Activated effector memory CD4-positive, alpha-beta T cell treated with anti-CD3 and anti-CD28 coated beads, Interleukin-2, amount 50 U/mL, for 16 hours (primary cell): ENCODE results near the gene NDUFB1.

ENCODE experiments used
- DNase-seq: peaks from one replicate; pipeline ENCODE4 v3.0.0-alpha.2; 2020

Gene NDUFB1

DNA sequence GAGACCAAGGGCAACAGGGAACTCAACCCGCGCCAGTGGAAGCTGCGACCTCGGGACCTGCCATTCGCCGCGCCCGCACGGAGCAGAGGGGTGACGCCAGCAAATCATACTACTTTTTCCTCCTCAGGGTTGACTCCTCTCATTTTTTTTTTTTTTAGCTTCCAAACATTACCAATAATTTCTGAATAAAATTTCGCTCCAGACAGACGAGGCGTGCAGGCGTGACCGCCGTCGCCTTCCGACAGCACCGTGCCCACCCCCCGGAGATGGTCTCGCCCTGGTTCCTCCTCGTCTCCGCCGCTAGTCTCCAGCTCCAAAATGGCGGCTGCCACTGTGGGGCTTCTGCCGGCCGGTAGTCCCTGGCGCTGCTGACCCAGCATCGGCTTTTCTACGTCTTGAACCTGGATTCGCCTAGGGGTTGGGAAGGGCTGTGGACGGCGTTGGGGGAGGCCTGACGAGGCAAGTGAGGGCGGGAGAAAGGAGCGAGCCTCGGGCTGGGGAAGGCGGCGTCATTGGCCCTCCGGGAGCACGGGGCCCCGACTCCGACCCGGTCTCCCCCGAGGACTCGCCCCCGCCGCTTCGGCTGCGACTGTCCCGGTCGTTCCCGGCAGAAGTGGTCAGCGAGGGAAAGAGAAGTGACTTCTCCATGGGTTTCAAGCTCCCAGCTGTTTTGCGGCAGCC lies at the start of gene NDUFB1, which contains the start of gene CPSF2:
Gene NDUFB1, minus strand, starts transcription at position 37 of the 681 bp plus-strand sequence. CDS start 4,069 bp downstream, outside the sequence.
Gene CPSF2, plus strand, starts transcription at position 300 of the 681 bp plus-strand sequence. CDS start 9,016 bp downstream, outside the sequence.
- peak; percentile 95 for DNase-seq

DNA sequence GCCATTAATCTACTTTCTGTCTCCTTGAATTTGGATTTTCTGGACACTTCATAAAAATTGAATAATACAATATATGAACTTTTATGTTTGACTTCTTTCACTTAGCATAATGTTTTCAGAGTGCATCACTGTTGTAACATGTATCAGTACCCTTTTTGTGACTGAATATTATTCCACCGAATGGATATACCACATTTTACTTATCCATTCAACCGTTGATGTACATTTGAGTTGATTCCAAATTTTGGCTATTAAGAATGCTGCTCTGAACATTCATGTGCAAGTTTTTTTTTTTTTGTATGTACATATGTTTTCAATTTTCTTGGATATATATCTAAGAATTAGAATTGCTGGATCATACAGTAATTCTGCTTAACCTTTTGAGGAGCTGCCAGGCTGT lies 43.5 kb upstream of the NDUFB1 start:
- DNase-seq: no peak

DNA sequence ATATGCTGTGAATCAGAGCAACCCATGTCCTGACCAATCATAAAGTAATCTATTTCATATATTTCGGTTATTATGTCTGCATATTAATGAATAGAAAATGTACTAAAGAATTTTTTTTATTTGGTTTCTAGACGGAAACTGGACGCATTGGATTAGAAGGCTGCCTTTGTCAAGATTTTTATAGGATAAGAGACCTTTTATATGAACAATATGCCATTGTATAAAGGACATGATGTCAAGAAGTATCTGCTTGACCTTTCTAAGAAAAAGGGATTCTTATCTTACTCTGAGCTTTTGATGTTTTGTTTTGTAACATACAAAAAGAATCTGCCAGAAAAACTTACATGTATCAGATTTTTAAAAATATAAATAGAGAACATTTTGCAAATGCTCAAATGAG lies 40.0 kb upstream of the NDUFB1 start:
- no peak for DNase-seq

DNA sequence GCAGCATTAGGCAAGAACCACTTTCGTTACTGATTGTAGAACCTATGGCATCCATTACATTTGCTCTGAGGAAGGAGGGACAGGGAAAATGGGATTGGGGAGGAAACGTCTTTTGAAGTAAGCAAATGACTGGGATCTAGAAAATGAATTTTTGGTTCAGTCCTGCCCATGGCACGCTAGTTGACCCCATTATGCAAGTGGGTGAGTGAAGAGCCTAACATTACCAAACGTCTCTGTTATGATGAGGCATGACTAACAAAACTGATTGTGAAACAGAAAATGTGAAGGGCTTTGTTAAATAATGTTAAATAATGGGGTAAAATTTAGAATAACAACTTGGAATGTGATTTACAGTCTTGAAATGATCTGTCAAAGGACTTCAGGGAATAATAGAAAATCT lies 39.1 kb upstream of the NDUFB1 start:
- no peak for DNase-seq

DNA sequence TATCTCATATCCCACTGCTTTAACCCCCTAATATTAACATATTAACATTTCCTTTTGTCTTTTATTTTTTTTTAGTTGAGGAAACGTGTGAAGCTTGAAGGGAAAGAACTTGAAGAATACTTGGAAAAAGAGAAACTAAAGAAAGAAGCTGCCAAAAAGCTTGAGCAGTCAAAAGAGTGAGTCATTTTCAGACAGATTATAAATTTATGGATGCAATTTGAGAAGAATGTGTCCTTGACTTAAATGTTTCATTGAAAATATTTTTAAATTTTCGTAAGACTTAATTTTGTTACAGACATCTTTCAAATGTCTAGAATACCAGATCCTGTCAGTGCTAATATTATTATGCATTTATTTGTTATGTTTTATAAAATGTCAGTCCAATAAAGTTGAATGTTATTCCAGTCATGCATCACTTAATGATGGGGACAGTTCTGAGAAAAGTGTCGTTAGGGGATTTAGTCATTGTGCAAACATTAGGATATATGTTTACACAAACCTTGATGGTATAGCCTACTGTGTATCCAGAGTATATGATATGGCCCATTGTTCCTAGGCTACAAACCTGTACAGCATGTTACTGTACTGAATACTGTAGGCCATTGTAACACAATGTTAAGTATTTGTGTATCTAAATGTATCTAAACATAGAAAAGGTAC lies 32.9 kb upstream of the NDUFB1 start:
- no peak for DNase-seq

DNA sequence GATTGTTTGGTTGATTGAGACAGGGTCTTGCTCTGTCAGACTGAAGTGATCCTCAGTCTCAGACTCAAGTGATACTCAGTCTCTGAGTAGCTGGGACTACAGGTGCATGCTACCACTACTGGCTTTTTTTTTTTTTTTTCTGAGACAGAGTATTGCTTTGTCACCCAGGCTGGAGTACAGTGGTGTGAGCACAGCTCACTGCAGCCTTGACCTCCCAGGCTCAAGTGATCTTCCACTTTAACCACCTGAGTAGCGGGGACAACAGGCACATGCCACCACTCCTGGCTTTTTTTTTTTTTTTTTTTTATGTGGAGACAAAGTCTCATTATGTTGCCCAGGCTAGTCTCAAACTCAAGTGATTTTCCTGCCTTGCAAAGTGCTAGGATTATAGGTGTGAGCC lies 32.1 kb upstream of the NDUFB1 start:
- no peak for DNase-seq

DNA sequence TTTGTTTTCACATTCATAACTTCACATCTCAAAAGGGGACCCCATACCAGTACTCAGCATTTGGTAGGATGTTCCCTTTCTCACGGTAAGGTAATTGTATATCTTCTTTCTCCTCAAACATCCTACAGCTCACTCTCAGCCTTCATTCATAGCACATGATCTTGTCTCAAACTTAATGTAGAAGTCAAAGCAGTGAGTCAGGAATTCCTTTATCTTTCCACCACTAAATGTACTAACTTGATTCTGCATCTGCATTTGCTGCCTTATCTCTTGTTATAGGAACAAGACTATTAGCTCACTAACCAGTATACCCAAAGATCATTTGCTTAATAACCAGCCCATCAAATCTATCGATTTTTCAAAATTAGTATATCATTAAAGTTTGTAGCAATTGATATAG lies 23.2 kb upstream of the NDUFB1 start:
- no peak for DNase-seq

DNA sequence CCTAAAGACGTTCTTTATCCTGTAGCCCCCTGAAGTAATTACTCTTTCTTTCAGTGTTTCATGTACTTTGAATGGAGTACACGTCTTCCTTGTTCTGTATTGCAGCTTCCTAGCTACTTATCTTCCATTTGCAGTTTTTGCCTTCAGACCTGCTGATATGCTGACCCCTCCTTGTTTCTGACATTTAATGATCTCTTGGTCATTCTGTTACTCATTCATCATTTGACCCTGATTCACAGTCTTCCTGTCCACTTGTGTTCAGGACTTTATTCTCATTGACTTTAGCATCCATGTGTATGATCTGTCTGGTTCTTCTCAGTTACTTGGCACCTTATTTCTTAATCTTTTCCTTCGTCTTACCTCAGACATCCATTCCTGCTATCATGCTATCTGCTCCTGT lies 22.5 kb upstream of the NDUFB1 start:
- DNase-seq: no peak

DNA sequence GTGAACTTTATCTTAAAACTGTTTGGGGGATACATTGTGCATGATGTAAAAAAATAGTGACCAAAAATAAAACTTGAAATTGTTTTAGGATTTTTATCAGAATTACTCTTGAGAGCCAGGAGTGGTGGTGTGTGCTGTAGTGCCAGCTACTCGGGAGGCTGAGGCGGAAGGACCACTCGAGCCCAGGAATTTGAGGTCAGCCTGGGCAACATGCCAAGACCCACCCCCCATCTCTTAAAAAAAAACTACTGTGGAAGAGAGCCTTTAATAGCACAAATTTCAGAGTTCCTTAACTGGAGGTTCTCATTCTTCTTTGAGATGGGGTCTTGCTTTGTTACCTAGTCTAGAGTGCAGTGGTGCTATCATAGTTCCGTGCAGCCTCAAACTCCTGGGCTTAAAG lies 21.8 kb upstream of the NDUFB1 start:
- no peak for DNase-seq

DNA sequence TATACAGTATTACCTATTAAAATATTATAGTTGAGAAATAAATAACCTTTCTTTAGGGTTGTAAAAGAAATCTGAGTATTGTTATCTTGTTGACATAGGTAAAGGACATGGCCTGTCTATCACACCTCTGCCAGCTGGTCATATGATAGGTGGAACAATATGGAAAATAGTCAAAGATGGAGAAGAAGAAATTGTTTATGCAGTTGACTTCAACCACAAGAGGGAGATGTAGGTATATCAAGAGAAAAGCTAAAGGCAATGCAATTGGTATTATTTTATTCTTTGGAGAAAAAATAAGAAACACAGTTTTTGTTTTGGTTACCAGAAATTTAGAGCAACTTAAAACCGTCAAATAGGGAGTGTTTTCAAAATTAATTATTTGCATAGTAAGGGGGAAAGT lies 13.8 kb upstream of the NDUFB1 start:
- no peak for DNase-seq

DNA sequence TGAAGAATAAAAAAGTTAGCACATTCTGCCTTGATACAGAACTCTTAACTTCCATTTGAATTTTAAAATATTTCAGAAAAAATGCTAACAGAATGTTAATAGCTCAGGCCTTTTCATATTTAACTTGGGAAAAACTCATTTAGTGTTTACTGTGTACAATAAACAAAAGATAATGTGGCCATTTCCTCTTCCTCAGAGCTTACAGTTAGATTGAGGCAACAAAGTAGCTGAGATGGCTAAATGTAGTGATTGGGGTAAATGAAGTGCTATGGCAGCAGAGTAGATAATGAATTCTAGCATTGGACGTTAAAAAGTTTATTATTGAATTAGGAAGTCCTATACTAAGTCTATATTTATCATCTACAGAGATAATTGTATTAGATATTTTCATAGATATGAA lies 12.9 kb upstream of the NDUFB1 start:
- no peak for DNase-seq

DNA sequence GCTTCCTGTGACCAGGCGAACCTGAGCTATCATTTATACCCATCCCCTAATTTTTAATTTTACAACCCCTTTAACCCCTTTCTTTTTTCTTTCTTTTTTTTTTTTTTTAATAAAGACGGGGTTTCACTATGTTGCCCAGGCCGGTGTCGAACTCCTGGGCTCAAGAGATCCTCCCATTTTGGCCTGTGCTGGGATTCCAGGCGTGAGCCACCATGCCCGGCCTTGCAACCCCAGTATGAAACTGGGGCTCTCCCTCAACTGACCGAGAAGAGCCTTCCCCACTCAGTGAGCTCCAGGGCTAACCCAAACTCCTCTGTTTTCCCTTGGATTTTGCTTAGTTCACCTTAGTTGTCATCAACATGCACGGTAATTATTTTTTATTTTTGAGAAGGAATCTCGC lies 1.3 kb upstream of the NDUFB1 start:
- DNase-seq: no peak

DNA sequence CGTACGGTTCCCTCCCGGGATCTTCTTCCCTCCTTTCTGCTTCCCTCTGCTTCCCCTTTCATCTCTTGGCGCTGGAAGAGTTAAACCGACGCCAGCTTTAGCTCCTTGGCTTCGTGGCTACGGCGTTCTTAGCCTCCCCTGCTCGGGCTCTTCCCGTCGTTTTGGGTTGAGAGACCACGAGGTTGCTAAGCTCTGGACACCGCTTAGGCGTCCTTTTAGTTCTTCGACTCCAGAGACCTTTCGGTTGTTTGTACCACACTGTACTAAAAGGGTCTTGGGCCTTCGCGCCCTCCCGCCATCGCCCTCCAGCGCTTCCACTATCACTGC lies 808 bp upstream of the NDUFB1 start:
- DNase-seq: no peak

DNA sequence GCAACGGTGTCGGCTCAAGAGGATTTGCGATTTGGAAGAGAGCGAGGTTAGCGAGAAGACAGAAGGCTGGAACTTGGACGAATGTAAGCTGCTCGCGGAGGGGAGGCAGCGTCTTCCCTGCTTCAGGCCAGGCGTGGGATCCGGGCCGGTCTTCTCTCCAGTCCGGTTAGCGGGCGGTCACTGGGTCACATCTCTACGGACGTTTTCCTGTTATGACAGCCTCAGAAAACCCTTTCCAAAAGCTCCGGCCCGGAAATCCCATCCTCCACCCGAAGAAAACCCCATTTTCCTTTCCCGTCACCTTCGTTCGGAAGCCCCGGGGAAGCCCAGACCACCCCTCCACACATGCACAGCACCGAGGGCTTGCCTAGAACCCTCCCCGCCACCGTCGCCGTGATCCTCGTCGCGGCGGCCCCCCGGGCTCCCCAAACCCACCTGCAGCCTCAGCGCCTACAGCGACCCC lies 268 bp downstream of the NDUFB1 start:
- no peak for DNase-seq

DNA sequence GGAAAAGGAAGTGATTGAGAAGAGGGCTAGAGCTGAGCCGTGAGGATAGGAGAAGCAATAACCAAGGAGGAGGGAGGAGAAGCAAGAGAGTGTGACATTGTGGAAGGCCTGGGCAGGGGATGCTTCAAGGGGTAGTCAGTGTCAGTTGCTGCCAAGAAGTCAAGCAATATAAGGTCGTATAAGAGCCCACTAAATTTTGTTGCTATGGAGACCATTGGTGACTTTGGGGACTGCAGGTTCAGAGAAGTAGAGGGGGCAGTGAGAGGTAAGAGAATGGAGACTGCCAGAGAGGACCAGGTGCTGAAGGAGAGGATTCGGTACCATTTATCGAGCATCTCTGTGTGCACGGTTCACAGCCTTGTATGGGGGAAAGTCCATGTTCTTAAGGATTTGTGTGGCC lies 12.0 kb downstream of the NDUFB1 start:
- DNase-seq: no peak

DNA sequence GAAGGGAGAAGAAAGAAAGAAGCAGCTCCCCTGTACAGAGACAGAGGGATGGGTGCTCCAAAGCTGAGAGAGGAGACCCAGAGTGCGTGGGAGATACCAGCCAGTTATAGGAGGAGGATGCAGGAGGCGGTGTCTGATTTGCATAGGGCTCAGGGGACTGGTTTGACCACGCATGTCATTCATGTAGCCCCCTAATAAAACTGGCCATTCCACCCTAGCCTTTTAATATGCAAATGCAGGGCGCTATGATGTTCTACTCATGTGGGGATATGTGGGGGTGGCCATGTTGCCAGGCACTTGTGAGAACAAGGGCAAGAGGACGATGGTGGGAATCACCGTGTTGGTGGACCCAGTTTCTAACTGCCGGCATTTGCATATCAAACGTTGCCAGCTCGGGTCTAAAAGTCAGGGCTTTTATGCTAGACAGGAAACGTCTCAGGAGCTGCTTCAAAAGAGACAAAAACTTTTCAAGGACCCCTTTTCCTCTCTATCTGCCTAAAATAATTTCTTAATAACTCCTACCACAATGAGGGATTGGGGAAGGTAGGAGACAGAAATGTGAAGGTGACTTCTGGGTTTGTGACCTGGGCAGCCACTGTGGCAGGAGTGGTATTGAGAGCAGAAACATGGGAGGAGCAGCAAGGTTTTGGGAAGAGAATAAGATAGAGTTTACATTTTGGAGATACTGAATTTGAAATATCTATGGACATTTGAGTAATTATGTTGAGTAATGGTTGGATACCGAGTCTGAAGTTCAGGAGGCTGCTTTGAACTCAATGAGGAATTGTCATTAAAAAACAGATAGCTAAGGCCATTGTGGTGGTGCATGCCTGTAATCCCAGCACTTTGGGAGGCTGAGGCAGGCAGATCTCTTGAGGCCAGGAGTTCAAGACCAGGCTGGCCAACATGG lies 12.9 kb downstream of the NDUFB1 start:
- peak; percentile 65 for DNase-seq

DNA sequence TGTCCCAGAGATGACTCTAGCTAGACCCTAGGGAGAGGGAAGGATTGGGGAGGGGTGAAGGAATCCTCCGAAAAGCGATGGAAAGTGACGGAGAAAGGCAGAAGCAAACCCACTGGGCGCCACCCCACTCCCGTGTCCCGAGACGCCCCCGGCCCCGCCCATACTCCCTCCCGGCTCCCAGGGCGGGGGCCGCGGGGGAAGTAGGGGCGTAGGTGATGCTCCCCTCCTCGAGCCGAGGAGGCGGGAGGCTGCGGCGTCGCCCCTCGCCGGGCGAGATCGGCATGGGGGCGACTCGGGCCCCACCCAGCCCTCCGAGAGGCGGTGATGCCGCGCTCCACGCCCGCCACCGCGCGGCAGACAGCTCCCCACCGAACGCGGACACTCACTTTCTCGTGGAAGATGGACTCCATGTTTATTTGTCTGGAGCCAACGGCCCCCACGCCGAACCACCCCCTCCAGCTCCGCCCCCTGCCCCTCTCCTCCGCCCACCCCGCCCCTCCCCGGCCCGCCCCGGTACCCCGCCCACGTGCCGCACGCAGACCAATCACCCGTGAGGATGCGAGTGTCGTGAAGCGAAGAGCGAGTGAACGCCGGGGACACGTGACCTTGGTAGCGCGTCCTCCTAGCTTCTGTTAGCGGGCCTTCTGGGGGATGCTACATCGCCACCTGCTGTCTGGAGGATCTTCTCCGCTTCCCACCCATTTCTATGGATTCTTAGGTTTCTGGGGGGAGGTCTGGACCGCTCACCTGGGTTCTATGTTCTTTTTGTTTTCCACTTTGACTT lies 15.2 kb downstream of the NDUFB1 start, which contains the start of gene ATXN3:
Gene ATXN3, minus strand, starts transcription at position 440 of the 784 bp plus-strand sequence. Its CDS starts 30 bp downstream, at position 410.
- DNase-seq: peak; percentile 98

DNA sequence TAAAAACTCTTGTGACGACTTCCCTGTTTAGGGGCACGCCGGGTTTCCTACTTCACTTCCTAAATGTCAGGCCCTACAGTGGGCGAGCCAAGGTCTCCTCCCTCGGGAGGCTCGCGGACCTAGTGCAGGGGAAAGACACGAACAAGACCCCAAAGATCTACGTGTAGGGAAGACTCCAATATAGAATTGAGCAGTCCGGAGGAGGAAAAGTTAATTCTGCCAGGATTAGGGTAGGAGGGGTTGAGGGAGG lies 15.7 kb downstream of the NDUFB1 start:
- peak; percentile 68 for DNase-seq

DNA sequence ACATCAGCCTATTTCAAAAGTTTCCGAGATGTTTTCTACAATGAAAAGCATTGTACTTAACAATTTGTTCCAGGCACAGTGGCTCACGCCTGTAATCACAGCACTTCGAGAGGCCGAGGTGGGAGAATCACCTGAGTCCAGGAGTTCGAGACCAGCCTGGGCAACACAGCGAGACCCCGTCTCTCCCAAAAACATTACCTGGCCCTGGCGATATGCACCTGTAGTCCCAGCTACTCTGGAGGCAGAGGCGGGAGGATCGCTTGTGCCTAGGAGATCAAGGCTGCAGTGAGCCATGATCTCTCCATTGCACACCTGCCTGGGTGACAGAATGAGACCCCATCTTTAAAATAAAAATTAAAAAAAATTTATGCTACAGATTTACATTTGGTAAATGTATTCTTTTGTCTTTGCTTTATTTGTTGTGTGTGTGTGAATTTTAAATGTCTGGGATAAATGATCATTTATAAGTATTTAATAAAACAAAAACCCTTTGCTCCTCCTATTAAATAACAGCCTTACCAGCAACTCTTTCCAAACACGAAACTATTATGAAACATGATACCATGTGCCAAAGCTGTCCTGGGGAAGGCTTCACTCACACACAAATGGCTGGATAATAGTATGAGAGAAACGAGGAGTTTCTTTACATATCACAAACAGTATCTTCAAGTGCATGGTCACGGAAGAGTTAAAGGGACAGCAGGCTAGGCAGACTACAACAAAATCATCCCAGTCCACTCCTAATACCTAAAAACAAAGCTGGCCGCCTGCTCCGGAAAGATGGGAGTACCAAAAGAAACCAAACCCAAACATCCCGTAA lies 16.2 kb downstream of the NDUFB1 start:
- DNase-seq: no peak

DNA sequence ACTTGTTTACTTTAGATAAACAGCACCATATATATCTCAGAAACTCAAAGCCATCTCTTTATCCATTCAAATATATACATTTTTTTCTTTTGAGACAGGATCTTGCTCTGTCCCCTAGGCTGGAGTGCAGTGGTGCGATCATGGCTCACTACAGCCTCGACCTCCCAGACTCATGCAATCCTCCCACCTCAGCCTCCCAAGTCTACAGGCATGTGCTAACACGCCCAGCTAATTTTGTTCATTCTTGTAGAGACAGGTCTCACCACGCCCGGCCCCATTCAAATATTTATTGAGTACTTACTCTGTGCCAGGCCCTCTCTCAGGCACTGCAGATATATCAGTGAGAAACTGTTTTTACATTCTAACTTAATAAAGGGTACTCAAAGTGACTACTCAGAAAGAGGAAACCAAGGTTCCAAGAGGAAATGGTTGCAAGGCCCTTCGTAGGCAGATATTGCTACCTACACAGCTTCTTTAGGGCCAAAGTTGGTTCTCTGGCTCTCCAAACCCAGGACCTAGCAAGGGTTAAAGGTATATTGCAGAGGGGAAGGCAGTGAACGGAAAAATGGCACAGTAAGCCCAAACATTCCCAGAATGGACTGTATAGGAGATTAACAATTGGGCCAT lies 18.0 kb downstream of the NDUFB1 start:
- DNase-seq: no peak

DNA sequence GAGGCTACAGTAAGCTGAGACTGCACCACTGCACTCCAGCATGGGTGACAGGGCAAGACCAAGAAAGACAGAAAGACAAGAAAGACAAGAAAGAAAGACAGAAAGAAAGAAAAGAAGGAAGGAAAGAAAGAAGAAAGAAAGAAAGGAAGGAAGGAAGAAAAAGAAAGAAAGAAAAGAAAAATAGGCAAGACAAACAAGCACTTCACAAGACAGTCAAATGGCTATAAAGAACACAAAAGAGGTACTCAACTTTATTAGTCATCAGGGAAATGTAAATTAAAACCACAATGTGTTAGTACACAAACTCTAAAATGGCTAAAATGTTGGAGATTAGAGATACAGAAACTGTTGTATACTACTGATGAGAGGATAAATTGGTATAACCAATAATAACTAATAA lies 21.7 kb downstream of the NDUFB1 start:
- DNase-seq: no peak

DNA sequence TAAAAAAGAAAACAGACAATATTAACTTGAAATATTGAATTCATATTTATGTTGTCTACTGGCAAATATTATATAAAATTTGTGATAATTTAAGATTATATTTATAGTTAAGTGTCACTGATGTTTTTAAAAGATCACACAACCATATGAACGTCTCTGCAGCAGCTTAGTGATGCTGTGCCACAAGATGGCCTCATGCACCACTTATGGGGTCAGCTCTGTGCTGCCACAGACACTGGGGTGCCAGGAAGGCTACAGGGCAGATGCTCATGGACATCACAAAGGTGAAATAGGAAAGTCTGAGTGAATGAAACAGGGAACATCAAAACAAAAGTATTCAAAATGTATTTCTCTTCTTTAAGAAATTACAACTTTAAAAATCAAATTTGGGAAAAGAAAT lies 28.2 kb downstream of the NDUFB1 start:
- no peak for DNase-seq
